ENCODE data around the gene GCH1. TPM values are rescaled to one million over a fixed set of nuclear protein-coding genes. Genes with fewer than 3 reads are reported as not detected.

The GCH1 gene
- total and polyA plus RNA-seq, 4 donors: 7.2 to 44.9 (median 14.8) TPM

- H3K4me3 ChIP-seq: no peak overlapping the region
These were observed 97.6 kb downstream of the GCH1 start for GRCh38 chr14:54805070-54805444.

DNA sequence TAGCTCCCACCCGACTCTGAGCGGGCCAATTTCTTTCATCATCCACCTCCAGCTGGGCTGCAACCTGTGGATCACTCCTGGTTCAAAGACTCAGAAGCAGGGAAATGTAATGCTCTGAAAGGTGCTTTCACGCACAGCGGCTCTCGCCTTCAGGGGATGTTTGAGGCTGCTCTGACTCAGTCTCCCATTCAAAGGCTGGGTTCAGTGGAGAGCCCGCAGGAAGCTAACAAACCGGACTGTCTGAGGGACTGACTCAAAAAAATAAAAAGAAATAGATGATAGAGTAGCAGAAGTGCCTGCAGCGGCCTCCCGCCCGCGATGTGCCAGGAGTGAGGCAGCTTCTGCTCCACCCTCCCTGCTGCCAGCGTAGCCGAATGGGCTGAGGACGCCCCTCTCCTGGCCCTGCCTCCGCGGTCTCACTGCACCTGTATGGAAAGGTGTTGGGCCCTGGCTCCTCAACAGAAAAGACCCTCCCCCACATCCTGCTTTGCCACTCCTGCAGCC lies 98.0 kb downstream of the GCH1 start:
- Histone ChIP-seq H3K27me3 (ENCODE audit: control insufficient read depth in 3 of 3, insufficient read depth in 3 of 3, low read length in 2 of 3) (peaks cover 0 to 11% (median 7%) of the 10 kb centered on the region in 3 donors), H3K9ac (ENCODE audit: insufficient read depth in 1 of 2, low read length in 2 of 2) (no peak overlapping the region), H3K36me3 (ENCODE audit: control insufficient read depth in 4 of 4, insufficient read depth in 4 of 4, low read length in 4 of 4) (no peaks in the 10 kb centered on the region), H3K9me3 (ENCODE audit: control insufficient read depth in 4 of 4, insufficient read depth in 3 of 4, low read length in 3 of 4) (no peaks in the 10 kb centered on the region), H3K4me3 (no peak overlapping the region), H3K27ac (ENCODE audit: low read depth in 1 of 2, low read length in 1 of 2) (no peak overlapping the region), H3K4me1 (ENCODE audit: control insufficient read depth in 5 of 5, insufficient read depth in 5 of 5, low read length in 5 of 5) (peaks cover 0 to 5% (median 0%) of the 10 kb centered on the region in 5 donors)
- DNase-seq (no peak), ATAC-seq (ENCODE audit: insufficient read depth, low FRiP score) (no peak)
- WGBS, 2 donors: 77 to 84% methylated on average over 16 of the region's 16 CpGs
- TF ChIP-seq, protein P1, sequence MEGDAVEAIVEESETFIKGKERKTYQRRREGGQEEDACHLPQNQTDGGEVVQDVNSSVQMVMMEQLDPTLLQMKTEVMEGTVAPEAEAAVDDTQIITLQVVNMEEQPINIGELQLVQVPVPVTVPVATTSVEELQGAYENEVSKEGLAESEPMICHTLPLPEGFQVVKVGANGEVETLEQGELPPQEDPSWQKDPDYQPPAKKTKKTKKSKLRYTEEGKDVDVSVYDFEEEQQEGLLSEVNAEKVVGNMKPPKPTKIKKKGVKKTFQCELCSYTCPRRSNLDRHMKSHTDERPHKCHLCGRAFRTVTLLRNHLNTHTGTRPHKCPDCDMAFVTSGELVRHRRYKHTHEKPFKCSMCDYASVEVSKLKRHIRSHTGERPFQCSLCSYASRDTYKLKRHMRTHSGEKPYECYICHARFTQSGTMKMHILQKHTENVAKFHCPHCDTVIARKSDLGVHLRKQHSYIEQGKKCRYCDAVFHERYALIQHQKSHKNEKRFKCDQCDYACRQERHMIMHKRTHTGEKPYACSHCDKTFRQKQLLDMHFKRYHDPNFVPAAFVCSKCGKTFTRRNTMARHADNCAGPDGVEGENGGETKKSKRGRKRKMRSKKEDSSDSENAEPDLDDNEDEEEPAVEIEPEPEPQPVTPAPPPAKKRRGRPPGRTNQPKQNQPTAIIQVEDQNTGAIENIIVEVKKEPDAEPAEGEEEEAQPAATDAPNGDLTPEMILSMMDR (IDR thresholded peaks at IDR 0.05; ENCODE audit: control extremely low read depth, extremely low read depth): no peak

More at GRCh38 chr14:54805070-54805444, 97.6 kb downstream of the GCH1 start:
- DNase-seq (no peak), ATAC-seq (ENCODE audit: insufficient read depth, low FRiP score) (no peak)
- peaks cover 0 to 5% (median 0%) of the 10 kb centered on the region in 5 donors for H3K4me1 ChIP-seq (ENCODE audit: control insufficient read depth in 5 of 5, insufficient read depth in 5 of 5, low read length in 5 of 5)
- TF ChIP-seq, protein P1 (IDR thresholded peaks at IDR 0.05; ENCODE audit: control extremely low read depth, extremely low read depth): no peak
- no peaks in the 10 kb centered on the region for H3K9me3 ChIP-seq (ENCODE audit: control insufficient read depth in 4 of 4, insufficient read depth in 3 of 4, low read length in 3 of 4)
- H3K27me3 ChIP-seq (ENCODE audit: control insufficient read depth in 3 of 3, insufficient read depth in 3 of 3, low read length in 2 of 3): peaks cover 0 to 11% (median 7%) of the 10 kb centered on the region in 3 donors
- no peak overlapping the region for H3K9ac ChIP-seq (ENCODE audit: insufficient read depth in 1 of 2, low read length in 2 of 2)
- no peaks in the 10 kb centered on the region for H3K36me3 ChIP-seq (ENCODE audit: control insufficient read depth in 4 of 4, insufficient read depth in 4 of 4, low read length in 4 of 4)
- no peak overlapping the region for H3K27ac ChIP-seq (ENCODE audit: low read depth in 1 of 2, low read length in 1 of 2)
- 61 to 73% methylated on average over 6 of the region's 6 CpGs for WGBS, 2 donors

DNA sequence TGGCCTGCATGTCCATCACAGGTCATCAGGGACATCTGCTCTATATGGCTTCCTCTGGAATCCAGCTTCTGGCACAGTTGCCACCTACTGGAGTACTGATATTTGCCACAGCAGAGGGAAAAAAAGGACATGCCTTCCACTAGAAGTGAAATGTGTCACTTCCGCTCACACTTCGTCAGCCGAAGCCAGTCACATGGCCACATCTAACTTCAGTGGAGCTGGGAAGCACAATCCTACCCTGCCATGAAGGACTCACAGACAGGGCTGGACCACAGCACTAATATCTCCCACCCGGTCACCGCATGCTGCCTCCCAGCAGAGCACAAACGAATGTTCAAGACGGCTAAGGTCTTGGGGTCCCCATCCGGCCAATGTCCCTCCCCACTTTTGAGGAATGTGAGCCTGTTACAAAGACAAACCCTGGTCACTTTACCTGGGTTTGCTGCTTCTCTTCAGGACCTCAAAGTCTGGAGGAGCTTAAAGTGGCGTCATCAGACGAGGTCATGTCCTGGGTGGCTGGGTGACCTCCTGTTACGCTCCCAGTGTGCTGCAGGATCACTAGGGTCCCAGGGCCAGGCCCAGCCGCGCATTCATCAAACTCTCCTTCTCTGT lies 98.6 kb downstream of the GCH1 start:
- H3K27me3 ChIP-seq (ENCODE audit: control insufficient read depth in 3 of 3, insufficient read depth in 3 of 3, low read length in 2 of 3): peaks cover 0 to 11% (median 7%) of the 10 kb centered on the region in 3 donors
- DNase-seq (peak in 1 of 3 donors; percentile 13), ATAC-seq (ENCODE audit: insufficient read depth, low FRiP score) (no peak)
- H3K36me3 ChIP-seq (ENCODE audit: control insufficient read depth in 4 of 4, insufficient read depth in 4 of 4, low read length in 4 of 4): no peaks in the 10 kb centered on the region
- TF ChIP-seq, protein P1 (IDR thresholded peaks at IDR 0.05; ENCODE audit: control extremely low read depth, extremely low read depth): no peak
- H3K27ac ChIP-seq (ENCODE audit: low read depth in 1 of 2, low read length in 1 of 2): no peak overlapping the region
- no peak overlapping the region for H3K4me3 ChIP-seq
- H3K4me1 ChIP-seq (ENCODE audit: control insufficient read depth in 5 of 5, insufficient read depth in 5 of 5, low read length in 5 of 5): peaks cover 0 to 5% (median 0%) of the 10 kb centered on the region in 5 donors
- no peaks in the 10 kb centered on the region for H3K9me3 ChIP-seq (ENCODE audit: control insufficient read depth in 4 of 4, insufficient read depth in 3 of 4, low read length in 3 of 4)
- no peak overlapping the region for H3K9ac ChIP-seq (ENCODE audit: insufficient read depth in 1 of 2, low read length in 2 of 2)
- 90 to 93% methylated on average over 13 of the region's 13 CpGs for WGBS, 2 donors
